Caki2 (cell line): ENCODE measurements around the gene RNF213. TPM values are rescaled to one million over a fixed set of nuclear protein-coding genes. Genes with fewer than 3 reads are reported as not detected.

Experiments used
- DNase-seq: peaks from one replicate; pipeline ENCODE4 v3.0.0-alpha.2; 2015; ENCODE audit warnings: low read depth
- in situ Hi-C: cut with HindIII; loops from 2 replicates; pipeline ENCODE4 v1.10.0; 2016; ENCODE audit warnings: low sequenced_read_pairs, low pct_unique_long_range_greater_than_20kb, mixed read lengths
- total RNA-seq: library from RNA; depleted of rRNA; stranded (reverse); fragments of >200 nt; shearing (Covaris generic); gene quantifications from 2 replicates; pipeline ENCODE4 v1.2.3, GENCODE V29; 2014; ENCODE audit warnings: low replicate concordance

Gene RNF213
- total RNA-seq, 1 experiment from 2014 or later: 49.8 TPM

- no peak for DNase-seq
- in situ Hi-C loops: no loop called here
These were observed 104.6 kb downstream of the RNF213 start for GRCh38 chr17:80365001-80365965.

GRCh38 chr17:80365983-80366382, 105.3 kb downstream of the RNF213 start:
- in situ Hi-C loops: no loop called here
- DNase-seq: no peak

- no peak for DNase-seq
- in situ Hi-C loops: no loop called here
These were observed 106.9 kb downstream of the RNF213 start for GRCh38 chr17:80367503-80367902.

GRCh38 chr17:80371196-80371595, 110.5 kb downstream of the RNF213 start:
- DNase-seq: no peak
- in situ Hi-C loops: no loop called here

DNA sequence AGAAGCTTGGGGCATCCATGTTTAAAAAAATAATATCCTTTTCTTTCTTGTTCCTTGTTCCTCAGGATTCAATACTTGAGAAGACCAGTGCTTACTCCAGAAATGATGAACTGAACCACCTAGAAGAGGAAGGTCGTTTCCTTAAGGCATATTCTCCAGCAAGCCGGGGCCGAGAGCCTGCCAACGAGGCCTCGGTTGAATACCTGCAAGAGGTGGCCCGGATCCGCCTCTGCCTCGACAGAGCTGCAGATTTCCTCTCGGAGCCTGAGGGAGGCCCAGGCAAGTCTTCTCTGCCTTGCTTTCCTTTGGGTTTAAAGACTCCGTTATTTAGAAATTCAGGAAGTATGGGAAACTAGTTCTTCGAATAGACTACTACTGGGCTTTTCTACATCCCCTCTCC, 111.8 kb downstream of the RNF213 start:
- no peak for DNase-seq
- in situ Hi-C loops: no loop called here

DNA sequence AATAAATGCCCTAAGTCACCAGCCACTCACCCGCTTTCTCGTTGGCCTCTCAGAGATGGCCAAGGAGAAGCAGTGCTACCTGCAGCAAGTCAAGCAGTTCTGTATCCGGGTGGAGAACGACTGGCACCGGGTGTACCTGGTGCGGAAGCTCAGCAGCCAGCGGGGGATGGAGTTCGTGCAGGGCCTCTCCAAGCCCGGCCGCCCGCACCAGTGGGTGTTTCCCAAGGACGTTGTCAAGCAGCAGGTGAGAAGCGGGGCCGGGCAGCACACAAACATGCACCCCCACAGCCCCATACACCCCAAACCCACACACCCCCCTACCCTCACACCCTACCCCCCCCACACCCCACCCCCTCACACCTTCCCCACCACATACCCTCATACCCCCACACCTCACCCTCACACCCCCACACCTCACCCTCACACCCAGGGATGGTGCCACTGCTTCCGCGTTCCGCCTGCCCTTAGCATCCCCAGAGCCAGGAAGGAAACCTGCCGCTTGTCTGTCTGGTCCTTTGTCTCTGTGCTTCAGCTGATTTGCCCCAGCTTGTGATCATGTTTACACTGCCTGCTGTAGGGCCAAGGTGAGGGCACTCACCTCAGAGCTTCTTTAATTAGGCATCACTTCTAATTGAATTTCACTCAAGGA, 112.4 kb downstream of the RNF213 start:
- in situ Hi-C loops: no loop called here
- DNase-seq: no peak

GRCh38 chr17:80374039-80374731, 113.5 kb downstream of the RNF213 start:
- in situ Hi-C loops: no loop called here
- no peak for DNase-seq

- in situ Hi-C loops: no loop called here
- no peak for DNase-seq
These were observed 114.3 kb downstream of the RNF213 start for GRCh38 chr17:80374732-80375585.

- DNase-seq: no peak
- in situ Hi-C loops: no loop called here
These were observed 115.9 kb downstream of the RNF213 start for GRCh38 chr17:80376531-80376930.

DNA sequence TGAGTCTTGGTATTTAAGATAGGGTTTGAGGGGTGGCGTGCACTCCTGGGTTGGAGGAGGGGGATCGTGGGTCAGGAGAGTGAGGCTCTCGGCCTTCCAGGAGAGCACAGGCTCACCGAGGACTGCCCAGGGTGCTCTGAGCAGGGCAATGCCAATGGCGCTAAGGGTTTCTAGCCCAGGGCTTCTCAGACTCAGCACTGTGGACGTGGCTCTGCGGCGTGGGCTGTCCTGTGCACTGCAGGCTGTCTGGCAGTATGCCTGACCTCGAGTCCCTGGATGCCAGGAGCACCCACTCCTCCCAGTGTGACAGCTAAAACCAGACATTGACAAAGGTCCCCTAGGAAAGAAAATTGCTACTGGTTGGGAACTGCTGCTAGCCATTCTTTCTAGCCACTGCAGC, 117.1 kb downstream of the RNF213 start:
- no peak for DNase-seq
- in situ Hi-C loops: no loop called here

GRCh38 chr17:80379348-80379747, 118.7 kb downstream of the RNF213 start:
- in situ Hi-C loops: no loop called here
- no peak for DNase-seq

DNA sequence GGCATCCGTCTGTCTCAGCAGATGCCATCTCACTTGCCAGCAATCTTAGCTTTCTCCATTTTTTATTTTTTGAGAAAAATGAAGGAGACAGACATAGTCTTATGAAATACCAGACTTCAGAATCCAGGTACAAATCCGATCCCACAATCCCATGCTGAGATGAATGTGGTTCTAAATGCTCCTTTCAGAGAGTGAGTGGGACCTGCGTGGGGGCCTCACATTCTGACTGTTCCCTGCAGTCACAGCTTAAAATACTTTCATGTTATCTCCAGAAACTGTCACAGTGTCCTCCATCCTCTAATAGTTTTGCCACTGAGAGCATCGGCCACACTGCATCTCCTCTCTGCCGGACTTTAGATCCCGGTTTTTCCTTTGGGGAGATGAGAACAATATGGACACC, 119.4 kb downstream of the RNF213 start:
- DNase-seq: no peak
- in situ Hi-C loops: no loop called here

- in situ Hi-C loops: no loop called here
- no peak for DNase-seq
These were observed 119.9 kb downstream of the RNF213 start for GRCh38 chr17:80380555-80381002.

DNA sequence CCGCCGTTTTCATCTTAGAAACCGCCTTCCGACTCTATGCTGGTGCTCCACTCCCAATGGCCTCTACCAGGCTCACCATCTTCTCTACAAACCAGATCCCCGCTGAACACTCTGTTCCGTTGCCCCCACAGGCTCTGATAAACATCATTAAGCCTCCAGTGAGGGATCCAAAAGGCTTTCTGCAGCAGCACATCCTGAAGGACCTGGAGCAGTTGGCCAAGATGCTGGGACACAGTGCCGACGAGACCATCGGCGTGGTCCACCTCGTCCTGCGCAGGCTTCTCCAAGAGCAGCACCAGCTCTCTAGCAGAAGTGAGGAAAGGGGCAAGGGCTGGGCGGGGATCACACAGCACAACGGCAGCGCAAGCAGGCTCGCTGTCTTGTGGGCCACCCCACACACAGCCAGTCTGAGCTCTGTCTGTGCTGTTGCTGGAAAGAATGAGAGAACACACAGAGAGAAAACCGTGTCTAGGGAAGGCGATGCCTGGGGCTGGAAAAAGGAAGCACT, 120.8 kb downstream of the RNF213 start:
- no peak for DNase-seq
- in situ Hi-C loops: no loop called here

DNA sequence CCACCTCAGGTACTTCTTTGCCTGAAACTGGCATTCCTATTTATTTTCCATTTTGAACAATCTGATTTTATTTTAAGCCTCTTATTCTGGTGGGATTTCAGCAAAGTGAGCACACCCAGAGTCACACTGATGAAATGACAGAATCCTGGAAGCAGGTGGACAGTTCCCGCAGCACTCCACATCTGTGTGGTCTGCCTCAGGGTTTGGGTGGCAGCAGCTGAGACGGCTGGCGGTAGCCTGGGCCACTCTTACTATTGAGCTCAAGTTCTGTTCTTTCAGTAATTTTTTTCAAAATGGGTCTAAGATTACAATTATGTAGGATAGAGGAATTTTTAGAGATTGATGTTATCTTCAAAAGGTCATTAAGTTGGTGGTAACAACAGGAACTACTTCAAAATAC, 121.8 kb downstream of the RNF213 start:
- in situ Hi-C loops: no loop called here
- DNase-seq: no peak

GRCh38 chr17:80382956-80383355, 122.3 kb downstream of the RNF213 start:
- in situ Hi-C loops: no loop called here
- no peak for DNase-seq

- in situ Hi-C loops: no loop called here
- DNase-seq: no peak
These were observed 123.7 kb downstream of the RNF213 start for GRCh38 chr17:80384078-80384960.
